SK-N-SH treated with all-trans-retinoic acid at 6 μM for 48 hours (cell line): Measurements from ENCODE around the gene DOK6.

ENCODE experiments used
- ARNTL ChIP-seq: fragments of 450-650 bp; formaldehyde crosslinking; IDR thresholded peaks from 2 replicates; pipeline ENCODE4 v1.5.0; 2020; ENCODE audit warnings: low read depth, mild to moderate bottlenecking, moderate library complexity, borderline replicate concordance
- BACH2 ChIP-seq: fragments of 250-450 bp; sonication (Bioruptor Pico); IDR thresholded peaks from 2 replicates; pipeline ENCODE4 v1.9.0; 2021; ENCODE audit warnings: mild to moderate bottlenecking, borderline replicate concordance
- CSDC2 ChIP-seq: fragments of 250-450 bp; sonication (Bioruptor Pico); IDR thresholded peaks from 2 replicates; pipeline ENCODE4 v1.5.0; 2020; ENCODE audit warnings: mild to moderate bottlenecking, moderate library complexity
- ISL1 ChIP-seq: fragments of 250-450 bp; sonication (Bioruptor Pico); IDR thresholded peaks from 2 replicates; pipeline ENCODE4 v2.1.2; 2022; ENCODE audit warnings: mild to moderate bottlenecking, moderate library complexity
- OSR1 ChIP-seq: fragments of 250-450 bp; sonication (Bioruptor Pico); IDR thresholded peaks from 2 replicates; pipeline ENCODE4 v1.8.0; 2022; ENCODE audit warnings: moderate library complexity, mild to moderate bottlenecking, inconsistent platforms
- TOX ChIP-seq: fragments of 250-450 bp; sonication (Bioruptor Pico); IDR thresholded peaks from 2 replicates; pipeline ENCODE4 v1.8.0; 2021; ENCODE audit warnings: mild to moderate bottlenecking, moderate library complexity, borderline replicate concordance
- ZC3H10 ChIP-seq: fragments of 250-450 bp; sonication (Bioruptor Pico); IDR thresholded peaks from 2 replicates; pipeline ENCODE4 v1.5.1; 2021; ENCODE audit warnings: mild to moderate bottlenecking, moderate library complexity
- ZFP3 ChIP-seq: fragments of 250-450 bp; sonication (Bioruptor Pico); IDR thresholded peaks from 2 replicates; pipeline ENCODE4 v1.5.0; 2020; ENCODE audit warnings: mild to moderate bottlenecking, moderate library complexity
- ZFP30 ChIP-seq: fragments of 450-650 bp; formaldehyde crosslinking; IDR thresholded peaks from 2 replicates; pipeline ENCODE4 v1.5.0; 2022; ENCODE audit warnings: mild to moderate bottlenecking, moderate library complexity
- ZNF565 ChIP-seq: fragments of 450-650 bp; formaldehyde crosslinking; conservative IDR thresholded peaks from 2 replicates; pipeline ENCODE4 v1.5.0; 2020; ENCODE audit warnings: low read depth, mild to moderate bottlenecking, moderate library complexity
- TF ChIP-seq, protein P1 (sequence below): fragments of 250-450 bp; sonication (Bioruptor Pico); IDR thresholded peaks from 2 replicates; pipeline ENCODE4 v1.8.0; 2021; ENCODE audit warnings: low read depth, mild to moderate bottlenecking, moderate library complexity, borderline replicate concordance
- TF ChIP-seq, protein P2 (sequence below): fragments of 250-450 bp; sonication (Bioruptor Pico); IDR thresholded peaks from 2 replicates; pipeline ENCODE4 v1.5.0; 2020; ENCODE audit warnings: mild to moderate bottlenecking, moderate library complexity
- TF ChIP-seq, protein P3 (sequence below): fragments of 250-450 bp; sonication (Bioruptor Pico); IDR thresholded peaks from 2 replicates; pipeline ENCODE4 v1.5.1; 2020; ENCODE audit warnings: low read depth, mild to moderate bottlenecking, moderate library complexity
- TF ChIP-seq, protein P4 (sequence below): fragments of 250-450 bp; sonication (Bioruptor Pico); IDR thresholded peaks from 2 replicates; pipeline ENCODE4 v1.8.0; 2020; ENCODE audit warnings: mild to moderate bottlenecking, moderate library complexity, borderline replicate concordance

DNA sequence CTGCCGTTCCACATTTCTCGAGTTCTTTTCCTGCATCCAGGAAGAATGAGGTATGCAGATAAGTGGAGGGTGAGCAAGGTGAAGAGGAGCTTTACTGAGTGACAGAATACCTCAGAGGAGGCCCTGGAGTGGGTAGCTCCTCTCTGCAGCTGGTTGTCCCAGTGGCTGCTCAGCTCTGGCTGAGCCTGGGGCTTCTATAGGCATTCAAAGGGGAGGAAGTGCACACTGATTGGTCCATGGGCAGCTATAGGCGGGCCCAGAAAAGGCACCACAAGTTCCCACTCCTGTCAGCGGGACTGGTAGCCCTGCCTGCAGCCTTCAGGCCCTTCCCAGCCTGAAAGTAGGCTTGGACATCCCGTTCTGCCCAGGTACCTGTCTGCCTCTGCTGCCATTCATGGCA is 94.7 kb downstream of the DOK6 start:
- TF ChIP-seq ZFP3 (no peak), BACH2 (CRISPR knock-in tag) (no peak), ARNTL (CRISPR knock-in tag) (no peak), OSR1 (CRISPR knock-in tag) (no peak), ZFP30 (no peak), CSDC2 (CRISPR knock-in tag) (no peak), ZNF565 (CRISPR knock-in tag) (no peak), TOX (CRISPR knock-in tag) (no peak), ZC3H10 (no peak), ISL1 (CRISPR knock-in tag) (no peak)
- TF ChIP-seq, protein P1, sequence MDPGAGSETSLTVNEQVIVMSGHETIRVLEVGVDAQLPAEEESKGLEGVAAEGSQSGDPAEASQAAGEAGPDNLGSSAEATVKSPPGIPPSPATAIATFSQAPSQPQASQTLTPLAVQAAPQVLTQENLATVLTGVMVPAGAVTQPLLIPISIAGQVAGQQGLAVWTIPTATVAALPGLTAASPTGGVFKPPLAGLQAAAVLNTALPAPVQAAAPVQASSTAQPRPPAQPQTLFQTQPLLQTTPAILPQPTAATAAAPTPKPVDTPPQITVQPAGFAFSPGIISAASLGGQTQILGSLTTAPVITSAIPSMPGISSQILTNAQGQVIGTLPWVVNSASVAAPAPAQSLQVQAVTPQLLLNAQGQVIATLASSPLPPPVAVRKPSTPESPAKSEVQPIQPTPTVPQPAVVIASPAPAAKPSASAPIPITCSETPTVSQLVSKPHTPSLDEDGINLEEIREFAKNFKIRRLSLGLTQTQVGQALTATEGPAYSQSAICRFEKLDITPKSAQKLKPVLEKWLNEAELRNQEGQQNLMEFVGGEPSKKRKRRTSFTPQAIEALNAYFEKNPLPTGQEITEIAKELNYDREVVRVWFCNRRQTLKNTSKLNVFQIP (CRISPR knock-in tag), result no peak
- TF ChIP-seq, protein P2, sequence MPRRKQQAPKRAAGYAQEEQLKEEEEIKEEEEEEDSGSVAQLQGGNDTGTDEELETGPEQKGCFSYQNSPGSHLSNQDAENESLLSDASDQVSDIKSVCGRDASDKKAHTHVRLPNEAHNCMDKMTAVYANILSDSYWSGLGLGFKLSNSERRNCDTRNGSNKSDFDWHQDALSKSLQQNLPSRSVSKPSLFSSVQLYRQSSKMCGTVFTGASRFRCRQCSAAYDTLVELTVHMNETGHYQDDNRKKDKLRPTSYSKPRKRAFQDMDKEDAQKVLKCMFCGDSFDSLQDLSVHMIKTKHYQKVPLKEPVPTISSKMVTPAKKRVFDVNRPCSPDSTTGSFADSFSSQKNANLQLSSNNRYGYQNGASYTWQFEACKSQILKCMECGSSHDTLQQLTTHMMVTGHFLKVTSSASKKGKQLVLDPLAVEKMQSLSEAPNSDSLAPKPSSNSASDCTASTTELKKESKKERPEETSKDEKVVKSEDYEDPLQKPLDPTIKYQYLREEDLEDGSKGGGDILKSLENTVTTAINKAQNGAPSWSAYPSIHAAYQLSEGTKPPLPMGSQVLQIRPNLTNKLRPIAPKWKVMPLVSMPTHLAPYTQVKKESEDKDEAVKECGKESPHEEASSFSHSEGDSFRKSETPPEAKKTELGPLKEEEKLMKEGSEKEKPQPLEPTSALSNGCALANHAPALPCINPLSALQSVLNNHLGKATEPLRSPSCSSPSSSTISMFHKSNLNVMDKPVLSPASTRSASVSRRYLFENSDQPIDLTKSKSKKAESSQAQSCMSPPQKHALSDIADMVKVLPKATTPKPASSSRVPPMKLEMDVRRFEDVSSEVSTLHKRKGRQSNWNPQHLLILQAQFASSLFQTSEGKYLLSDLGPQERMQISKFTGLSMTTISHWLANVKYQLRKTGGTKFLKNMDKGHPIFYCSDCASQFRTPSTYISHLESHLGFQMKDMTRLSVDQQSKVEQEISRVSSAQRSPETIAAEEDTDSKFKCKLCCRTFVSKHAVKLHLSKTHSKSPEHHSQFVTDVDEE (CRISPR knock-in tag), result no peak
- TF ChIP-seq, protein P3, sequence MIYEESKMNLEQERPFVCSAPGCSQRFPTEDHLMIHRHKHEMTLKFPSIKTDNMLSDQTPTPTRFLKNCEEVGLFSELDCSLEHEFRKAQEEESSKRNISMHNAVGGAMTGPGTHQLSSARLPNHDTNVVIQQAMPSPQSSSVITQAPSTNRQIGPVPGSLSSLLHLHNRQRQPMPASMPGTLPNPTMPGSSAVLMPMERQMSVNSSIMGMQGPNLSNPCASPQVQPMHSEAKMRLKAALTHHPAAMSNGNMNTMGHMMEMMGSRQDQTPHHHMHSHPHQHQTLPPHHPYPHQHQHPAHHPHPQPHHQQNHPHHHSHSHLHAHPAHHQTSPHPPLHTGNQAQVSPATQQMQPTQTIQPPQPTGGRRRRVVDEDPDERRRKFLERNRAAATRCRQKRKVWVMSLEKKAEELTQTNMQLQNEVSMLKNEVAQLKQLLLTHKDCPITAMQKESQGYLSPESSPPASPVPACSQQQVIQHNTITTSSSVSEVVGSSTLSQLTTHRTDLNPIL, result no peak
- TF ChIP-seq, protein P4, sequence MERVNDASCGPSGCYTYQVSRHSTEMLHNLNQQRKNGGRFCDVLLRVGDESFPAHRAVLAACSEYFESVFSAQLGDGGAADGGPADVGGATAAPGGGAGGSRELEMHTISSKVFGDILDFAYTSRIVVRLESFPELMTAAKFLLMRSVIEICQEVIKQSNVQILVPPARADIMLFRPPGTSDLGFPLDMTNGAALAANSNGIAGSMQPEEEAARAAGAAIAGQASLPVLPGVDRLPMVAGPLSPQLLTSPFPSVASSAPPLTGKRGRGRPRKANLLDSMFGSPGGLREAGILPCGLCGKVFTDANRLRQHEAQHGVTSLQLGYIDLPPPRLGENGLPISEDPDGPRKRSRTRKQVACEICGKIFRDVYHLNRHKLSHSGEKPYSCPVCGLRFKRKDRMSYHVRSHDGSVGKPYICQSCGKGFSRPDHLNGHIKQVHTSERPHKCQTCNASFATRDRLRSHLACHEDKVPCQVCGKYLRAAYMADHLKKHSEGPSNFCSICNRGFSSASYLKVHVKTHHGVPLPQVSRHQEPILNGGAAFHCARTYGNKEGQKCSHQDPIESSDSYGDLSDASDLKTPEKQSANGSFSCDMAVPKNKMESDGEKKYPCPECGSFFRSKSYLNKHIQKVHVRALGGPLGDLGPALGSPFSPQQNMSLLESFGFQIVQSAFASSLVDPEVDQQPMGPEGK (CRISPR knock-in tag), result no peak
